PFSK-1 (cell line): ENCODE results near the gene SLFN12L.

Experiments used
- FOXP2 ChIP-seq: optimal IDR thresholded peaks from 2 replicates; pipeline ENCODE3; 2011; ENCODE audit warnings: borderline replicate concordance, control low read depth, inconsistent platforms; ENCODE audit not compliant: insufficient read depth; ENCODE audit errors: extremely low read length, extremely low read depth
- POLR2AphosphoS5 ChIP-seq: IDR thresholded peaks from 2 replicates; pipeline ENCODE4 v1.6.1; 2012; ENCODE audit warnings: low read depth, mild to moderate bottlenecking, control low read depth, low read length, moderate library complexity
- REST ChIP-seq, 2 experiments: IDR thresholded peaks; 2 replicates each; pipeline versions ENCODE4 v1.6.1 to v1.8.0; 2011 to 2012; ENCODE audit warnings: low read depth in 2 of 2, low read length in 2 of 2, control low read depth in 1 of 2, inconsistent platforms in 1 of 2, mild to moderate bottlenecking in 1 of 2, moderate library complexity in 1 of 2; ENCODE audit not compliant: insufficient read depth in 1 of 2
- SIN3A ChIP-seq: IDR thresholded peaks from 2 replicates; pipeline ENCODE4 v1.6.1; 2012; ENCODE audit warnings: mild to moderate bottlenecking, low read length, moderate library complexity, borderline replicate concordance; ENCODE audit not compliant: insufficient read depth
- TAF1 ChIP-seq: IDR thresholded peaks from 2 replicates; pipeline ENCODE4 v1.6.1; 2012; ENCODE audit warnings: low read length, control low read depth, borderline replicate concordance; ENCODE audit not compliant: insufficient read depth

Gene SLFN12L

GRCh38 chr17:35545150-35545549 is 7.7 kb upstream of the SLFN12L start:
- TF ChIP-seq FOXP2: no peak

DNA sequence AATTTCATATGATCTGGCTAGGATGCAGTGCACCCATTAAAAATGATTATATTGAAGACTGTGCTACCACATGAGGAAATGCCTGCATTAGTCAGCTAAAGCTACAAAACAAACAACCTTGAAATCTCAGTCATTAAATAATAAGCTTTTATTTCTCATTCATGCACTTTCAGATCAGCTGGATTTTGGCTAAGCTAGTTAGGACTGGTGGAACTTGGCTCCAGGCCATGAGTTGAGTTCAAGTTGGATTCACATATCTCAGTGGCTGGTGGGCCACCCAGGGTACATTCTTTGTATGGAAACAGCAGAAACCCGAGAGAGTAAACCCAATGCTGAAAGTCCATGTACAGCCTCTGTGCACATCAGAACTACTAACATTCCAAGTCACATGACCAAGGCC is 6.4 kb upstream of the SLFN12L start:
- no peak for TF ChIP-seq TAF1
- no peak for TF ChIP-seq REST (IDR thresholded peaks at IDR 0.05; ENCODE audit: insufficient read depth in 1 of 2, low read depth in 2 of 2, low read length in 2 of 2)
- no peak for TF ChIP-seq POLR2AphosphoS5
- no peak for TF ChIP-seq SIN3A
- no peak for TF ChIP-seq FOXP2

- TF ChIP-seq TAF1 (no peak), POLR2AphosphoS5 (no peak), SIN3A (no peak), REST (IDR thresholded peaks at IDR 0.05; ENCODE audit: insufficient read depth in 1 of 2, low read depth in 2 of 2, low read length in 2 of 2) (no peak), FOXP2 (no peak)
These were observed 5.5 kb upstream of the SLFN12L start for GRCh38 chr17:35542990-35543389.

GRCh38 chr17:35541434-35541833 is 4.0 kb upstream of the SLFN12L start:
- TF ChIP-seq POLR2AphosphoS5 (no peak), SIN3A (no peak), TAF1 (no peak), REST (IDR thresholded peaks at IDR 0.05; ENCODE audit: insufficient read depth in 1 of 2, low read depth in 2 of 2, low read length in 2 of 2) (no peak), FOXP2 (no peak)

DNA sequence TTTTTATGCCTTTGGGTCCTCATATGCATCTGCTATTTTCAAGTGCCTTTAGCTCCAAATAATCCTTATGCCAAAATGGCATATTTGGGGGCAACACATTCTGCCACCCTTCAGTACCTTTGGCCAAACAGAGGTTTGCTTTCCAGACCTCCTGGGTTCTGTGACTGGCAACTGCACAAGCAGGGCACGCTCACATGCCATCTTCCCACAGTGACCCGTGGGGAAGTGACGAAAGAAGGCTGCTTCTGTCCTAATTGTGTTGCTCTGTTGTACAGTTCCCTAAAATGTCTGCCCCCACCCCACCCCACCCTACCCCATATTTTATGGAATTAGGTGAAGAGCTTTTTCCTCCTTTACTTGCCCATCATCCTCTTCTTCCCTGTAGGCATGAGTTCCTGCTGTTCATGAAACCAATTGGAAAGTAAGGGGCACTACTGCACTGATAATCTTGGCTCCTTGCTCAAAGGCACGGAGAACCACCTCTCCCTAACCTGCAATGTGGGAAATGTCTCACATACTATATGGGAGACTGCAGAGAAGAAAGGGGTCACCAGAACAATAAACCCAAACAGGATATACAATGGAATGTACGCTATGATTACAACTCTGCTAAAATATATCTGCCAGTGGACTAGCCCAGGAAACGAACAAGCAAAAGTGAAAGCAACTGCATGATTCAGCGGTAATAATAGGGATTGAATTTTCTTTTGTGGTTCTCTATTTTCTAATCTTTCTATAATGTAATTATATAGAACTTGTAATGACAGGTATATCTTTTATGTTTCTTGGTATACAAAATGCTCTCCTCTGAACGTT is 3.3 kb upstream of the SLFN12L start:
- no peak for TF ChIP-seq TAF1
- no peak for TF ChIP-seq FOXP2
- TF ChIP-seq SIN3A: no peak
- TF ChIP-seq REST (IDR thresholded peaks at IDR 0.05; ENCODE audit: insufficient read depth in 1 of 2, low read depth in 2 of 2, low read length in 2 of 2): no peak
